Activated CD8-positive, alpha-beta T cell treated with anti-CD3 and anti-CD28 coated beads for 36 hours (primary cell): ENCODE measurements around the gene HBA1. TPM values are rescaled to one million over a fixed set of nuclear protein-coding genes. Genes with fewer than 3 reads are reported as not detected.
A peak's percentile ranks its signal among the peaks of the same experiment; 100 is the strongest.
"Not testable (repeated sequence)": the region's sequence is repeated elsewhere in the genome, so short reads cannot be mapped to it uniquely, and the experiment has no call there.

Experiments used
- ATAC-seq: fragments of 200-7000 bp; cut with Tn5 transposase; one replicate; pipeline ENCODE4 v1.10.0; 2021; ENCODE audit warnings: mild to moderate bottlenecking, moderate library complexity
- CTCF ChIA-PET: fragments of 350-600 bp; sonication (Branson Sonifier 250); formaldehyde crosslinking; loops from one replicate; lab custom pipeline; 2021; ENCODE audit warnings: antibody characterized with exemption; lab: Charles Lee
- POLR2A ChIA-PET: fragments of 350-600 bp; sonication (Branson Sonifier 250); formaldehyde crosslinking; loops from one replicate; lab custom pipeline; 2021; ENCODE audit warnings: antibody characterized with exemption; lab: Charles Lee
- DNase-seq: peaks from one replicate; pipeline ENCODE4 v3.0.0-alpha.2; 2020
- H3K27ac Mint-ChIP-seq: one replicate; pipeline ENCODE4 v1.8.0; 2021; ENCODE audit warnings: mild to moderate bottlenecking, mixed read lengths
- H3K27me3 Mint-ChIP-seq: one replicate; pipeline ENCODE4 v1.8.0; 2021; ENCODE audit warnings: mixed read lengths
- H3K36me3 Mint-ChIP-seq: one replicate; pipeline ENCODE4 v1.8.0; 2021; ENCODE audit warnings: low read depth, mixed read lengths
- H3K4me1 Mint-ChIP-seq: one replicate; pipeline ENCODE4 v1.8.0; 2021; ENCODE audit warnings: low read depth, mixed read lengths
- H3K4me3 Mint-ChIP-seq: one replicate; pipeline ENCODE4 v1.8.0; 2021; ENCODE audit warnings: mild to moderate bottlenecking, moderate library complexity, mixed read lengths
- H3K9me3 Mint-ChIP-seq: one replicate; pipeline ENCODE4 v1.8.0; 2021; ENCODE audit warnings: mixed read lengths
- intact Hi-C: fragments of 100-400 bp; cut with micrococcal nuclease; formaldehyde crosslinking; loops from one replicate; pipeline ENCODE4 v1.10.0; 2022
- total RNA-seq, 2 experiments: library from RNA; stranded (reverse); gene quantifications; one replicate each; pipeline ENCODE4 v1.2.3, GENCODE V29; 2021
- TF ChIP-seq, protein P1 (sequence below): fragments of 200-600 bp; IDR thresholded peaks from one replicate; pipeline ENCODE4 v1.8.0; 2022; ENCODE audit warnings: antibody characterized with exemption, mild to moderate bottlenecking

Gene HBA1
- total RNA-seq, 2 experiments from 2014 or later = not detected

DNA sequence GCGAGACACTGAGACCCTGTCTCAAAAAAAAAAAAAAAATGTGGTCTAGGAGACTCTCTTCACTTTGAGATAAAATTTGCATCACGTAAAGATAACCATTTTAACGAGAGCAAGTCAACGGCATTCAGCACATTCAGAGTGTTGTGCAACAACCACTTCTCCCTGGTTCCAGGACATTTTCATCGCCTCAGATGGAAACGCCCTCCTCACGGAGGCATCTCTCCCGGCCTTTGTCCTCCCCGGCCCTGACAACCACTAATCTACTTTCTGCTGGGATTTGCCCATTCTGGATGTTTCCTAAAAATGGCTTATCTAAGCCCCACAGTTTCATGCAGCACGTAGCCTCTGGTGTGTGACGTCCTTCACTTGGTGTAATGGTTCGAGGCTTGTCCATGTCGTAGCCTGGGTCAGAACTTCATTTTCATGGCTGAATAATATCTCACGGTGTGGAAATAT, 31.7 kb upstream of the HBA1 start:
- intact Hi-C loops = no loop called here
- Mint-ChIP-seq H3K4me3 (no peak overlapping the region), H3K9me3 (no peaks in the 10 kb centered on the region), H3K4me1 (no peaks in the 10 kb centered on the region), H3K36me3 (no peaks in the 10 kb centered on the region), H3K27me3 (peaks cover 3% of the 10 kb centered on the region), H3K27ac (no peak overlapping the region)
- DNase-seq (no peak), ATAC-seq (no peak)
- POLR2A ChIA-PET = no interaction called here
- CTCF ChIA-PET = no interaction called here
- TF ChIP-seq, protein P1, sequence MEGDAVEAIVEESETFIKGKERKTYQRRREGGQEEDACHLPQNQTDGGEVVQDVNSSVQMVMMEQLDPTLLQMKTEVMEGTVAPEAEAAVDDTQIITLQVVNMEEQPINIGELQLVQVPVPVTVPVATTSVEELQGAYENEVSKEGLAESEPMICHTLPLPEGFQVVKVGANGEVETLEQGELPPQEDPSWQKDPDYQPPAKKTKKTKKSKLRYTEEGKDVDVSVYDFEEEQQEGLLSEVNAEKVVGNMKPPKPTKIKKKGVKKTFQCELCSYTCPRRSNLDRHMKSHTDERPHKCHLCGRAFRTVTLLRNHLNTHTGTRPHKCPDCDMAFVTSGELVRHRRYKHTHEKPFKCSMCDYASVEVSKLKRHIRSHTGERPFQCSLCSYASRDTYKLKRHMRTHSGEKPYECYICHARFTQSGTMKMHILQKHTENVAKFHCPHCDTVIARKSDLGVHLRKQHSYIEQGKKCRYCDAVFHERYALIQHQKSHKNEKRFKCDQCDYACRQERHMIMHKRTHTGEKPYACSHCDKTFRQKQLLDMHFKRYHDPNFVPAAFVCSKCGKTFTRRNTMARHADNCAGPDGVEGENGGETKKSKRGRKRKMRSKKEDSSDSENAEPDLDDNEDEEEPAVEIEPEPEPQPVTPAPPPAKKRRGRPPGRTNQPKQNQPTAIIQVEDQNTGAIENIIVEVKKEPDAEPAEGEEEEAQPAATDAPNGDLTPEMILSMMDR = no peak

GRCh38 chr16:146646-147045, 29.8 kb upstream of the HBA1 start:
- DNase-seq = no peak
- ChIA-PET CTCF (no interaction called here), POLR2A (no interaction called here)
- no peak for ATAC-seq
- Mint-ChIP-seq H3K36me3 (no peaks in the 10 kb centered on the region), H3K4me3 (no peak overlapping the region), H3K27ac (no peak overlapping the region), H3K9me3 (no peaks in the 10 kb centered on the region), H3K27me3 (peaks cover 3% of the 10 kb centered on the region), H3K4me1 (no peaks in the 10 kb centered on the region)
- TF ChIP-seq, protein P1 = no peak
- intact Hi-C loops = no loop called here

DNA sequence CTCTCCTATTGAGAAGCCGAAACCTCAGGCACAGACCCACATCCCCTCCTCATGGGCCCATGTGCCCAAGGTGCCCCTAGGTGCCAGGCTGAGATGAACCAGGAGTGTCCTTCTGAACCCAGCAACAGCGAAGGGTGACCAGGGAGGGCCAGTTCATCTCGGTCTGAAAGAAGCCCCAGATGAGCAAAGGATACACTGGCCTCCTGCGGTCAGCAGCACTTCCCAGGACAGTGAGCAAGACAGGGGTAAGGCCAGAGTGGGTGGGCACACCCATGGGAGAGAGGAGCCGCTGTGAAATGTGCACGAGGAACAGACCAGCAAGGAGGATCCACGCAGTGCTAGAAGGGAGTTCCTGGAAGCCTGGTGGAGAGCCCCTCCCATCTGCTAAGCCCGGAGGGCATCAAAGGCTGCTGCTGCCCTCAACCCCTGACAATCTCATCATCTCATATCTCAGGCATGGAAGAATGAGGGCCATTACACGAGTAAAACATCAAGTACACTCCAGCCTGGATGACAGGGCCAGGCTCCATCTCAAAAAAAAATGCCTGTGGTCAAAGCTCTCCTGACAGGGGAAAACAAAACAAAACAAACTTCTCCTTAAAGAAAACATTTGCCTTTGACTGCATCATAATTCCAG, 27.3 kb upstream of the HBA1 start:
- ATAC-seq (no peak), DNase-seq (no peak)
- Mint-ChIP-seq H3K27ac (no peak overlapping the region), H3K36me3 (no peaks in the 10 kb centered on the region), H3K27me3 (peaks cover 3% of the 10 kb centered on the region), H3K4me1 (no peaks in the 10 kb centered on the region), H3K4me3 (no peak overlapping the region), H3K9me3 (no peaks in the 10 kb centered on the region)
- ChIA-PET CTCF (no interaction called here), POLR2A (interaction anchor here (0.7 kb wide), 1 partner anchor 16 kb away, joined by 3 read pairs; no protein-coding TSS in a partner anchor)
- TF ChIP-seq, protein P1 = no peak
- intact Hi-C loops = no loop called here

DNA sequence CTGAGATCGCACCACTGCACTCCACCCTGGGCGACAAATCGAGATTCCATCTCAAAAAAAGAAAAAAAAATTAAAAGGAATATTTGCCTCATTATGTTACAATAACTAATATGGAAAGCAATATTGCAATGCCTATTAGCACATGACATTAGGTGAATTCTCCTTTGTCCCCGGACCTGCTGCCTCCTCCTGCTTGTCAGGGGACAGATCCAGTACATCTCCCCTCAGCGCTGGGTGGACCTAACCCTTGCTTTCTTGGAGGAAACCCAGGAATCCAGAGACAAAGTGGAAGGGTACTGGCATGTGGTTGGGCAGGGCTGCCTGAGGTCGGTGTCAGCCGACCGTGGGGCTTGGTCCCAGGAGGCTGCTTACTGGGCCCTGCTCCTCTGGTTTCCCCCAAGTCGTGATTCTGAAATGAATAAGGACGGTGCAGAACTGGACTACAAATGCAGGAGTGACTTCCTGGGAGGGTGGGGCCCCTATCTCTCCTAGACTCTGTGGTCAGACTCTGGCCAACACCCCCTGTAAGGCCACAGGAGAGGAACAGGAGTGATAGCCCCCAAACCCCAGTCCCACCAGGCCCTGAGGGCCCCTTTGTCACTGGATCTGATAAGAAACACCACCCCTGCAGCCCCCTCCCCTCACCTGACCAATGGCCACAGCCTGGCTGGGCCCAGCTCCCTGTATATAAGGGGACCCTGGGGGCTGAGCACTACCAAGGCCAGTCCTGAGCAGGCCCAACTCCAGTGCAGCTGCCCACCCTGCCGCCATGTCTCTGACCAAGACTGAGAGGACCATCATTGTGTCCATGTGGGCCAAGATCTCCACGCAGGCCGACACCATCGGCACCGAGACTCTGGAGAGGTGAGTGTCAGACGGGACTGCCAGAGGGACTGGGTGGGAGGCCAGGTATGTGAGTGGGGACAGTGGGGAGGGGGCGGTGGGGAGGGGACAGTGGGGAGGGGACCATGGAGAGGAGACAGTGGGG, 24.0 kb upstream of the HBA1 start, which contains the start of gene HBZ:
Gene HBZ, plus strand, starts transcription at position 504 of the 988 bp plus-strand sequence. Its CDS starts 266 bp downstream, at position 770.
- Mint-ChIP-seq H3K27me3 (peaks cover 17% of the 10 kb centered on the region), H3K27ac (no peak within 1 kb of the TSS), H3K4me1 (peaks cover 7% of the 10 kb centered on the region), H3K4me3 (no peak within 1 kb of the TSS), H3K36me3 (no peaks in the 10 kb centered on the region), H3K9me3 (no peaks in the 10 kb centered on the region)
- ChIA-PET POLR2A (no interaction called here), CTCF (no interaction called here)
- TF ChIP-seq, protein P1 = no peak
- DNase-seq (no peak), ATAC-seq (no peak)
- intact Hi-C loops = no loop called here

GRCh38 chr16:153129-153521, 23.4 kb upstream of the HBA1 start:
- DNase-seq, CTCF ChIA-PET, H3K27ac Mint-ChIP-seq, ATAC-seq, intact Hi-C loops, POLR2A ChIA-PET, H3K36me3 Mint-ChIP-seq, H3K9me3 Mint-ChIP-seq, H3K4me1 Mint-ChIP-seq, H3K4me3 Mint-ChIP-seq: not testable (repeated sequence)
- peaks cover 21% of the 10 kb centered on the region for H3K27me3 Mint-ChIP-seq

- H3K27me3 Mint-ChIP-seq = peaks cover 24% of the 10 kb centered on the region
- H3K9me3 Mint-ChIP-seq, intact Hi-C loops, H3K36me3 Mint-ChIP-seq, H3K4me3 Mint-ChIP-seq, CTCF ChIA-PET, POLR2A ChIA-PET, DNase-seq, H3K27ac Mint-ChIP-seq, H3K4me1 Mint-ChIP-seq: not testable (repeated sequence)
- peak; percentile 75 for ATAC-seq
Observed at GRCh38 chr16:153550-154216, 22.8 kb upstream of the HBA1 start.
